Smooth muscle cell (in vitro differentiated cells): ENCODE results near the gene CLCA4. TPM values are rescaled to one million over a fixed set of nuclear protein-coding genes. Genes with fewer than 3 reads are reported as not detected.
A peak's percentile ranks its signal among the peaks of the same experiment; 100 is the strongest.

Experiments
- DNase-seq: peaks from one replicate; lab custom pipeline; 2025; ENCODE audit not compliant: unreplicated experiment; lab: John Stamatoyannopoulos, UW
- H2AFZ ChIP-seq: fragments of 200-600 bp; sonication (generic); 2 replicates; pipeline ENCODE4 v1.6.0; 2016; ENCODE audit warnings: antibody characterized with exemption, low read depth, mild to moderate bottlenecking
- H3F3A ChIP-seq: fragments of 200-600 bp; sonication (generic); 2 replicates; pipeline ENCODE4 v1.6.0; 2017; ENCODE audit warnings: antibody characterized with exemption, low read depth
- H3K27ac ChIP-seq: fragments of 200-600 bp; sonication (generic); 2 replicates; pipeline ENCODE4 v1.5.1; 2016; ENCODE audit warnings: low read depth, mild to moderate bottlenecking
- H3K27me3 ChIP-seq: fragments of 200-600 bp; sonication (generic); 2 replicates; pipeline ENCODE4 v1.6.1; 2016; ENCODE audit warnings: low read depth, mild to moderate bottlenecking
- H3K36me3 ChIP-seq: fragments of 200-600 bp; sonication (generic); 2 replicates; pipeline ENCODE4 v1.5.1; 2016; ENCODE audit warnings: low read depth
- H3K4me1 ChIP-seq: fragments of 200-600 bp; sonication (generic); 2 replicates; pipeline ENCODE4 v1.5.1; 2016; ENCODE audit warnings: low read depth
- H3K4me2 ChIP-seq: fragments of 200-600 bp; sonication (generic); 2 replicates; pipeline ENCODE4 v1.6.0; 2016; ENCODE audit warnings: mild to moderate bottlenecking
- H3K4me3 ChIP-seq: fragments of 200-600 bp; sonication (generic); 2 replicates; pipeline ENCODE4 v1.5.1; 2016; ENCODE audit warnings: mild to moderate bottlenecking
- H3K79me2 ChIP-seq: fragments of 200-600 bp; sonication (generic); 2 replicates; pipeline ENCODE4 v1.6.0; 2016; ENCODE audit warnings: low read depth, mild to moderate bottlenecking
- H3K9ac ChIP-seq: fragments of 200-600 bp; sonication (generic); 2 replicates; pipeline ENCODE4 v1.6.0; 2016; ENCODE audit warnings: low read depth
- H3K9me3 ChIP-seq: fragments of 200-600 bp; sonication (generic); replicated peaks from 2 replicates; pipeline ENCODE4 v1.5.1; 2016; ENCODE audit warnings: low read depth
- H4K20me1 ChIP-seq: fragments of 200-600 bp; sonication (generic); 2 replicates; pipeline ENCODE4 v1.6.0; 2016; ENCODE audit warnings: low read depth
- WGBS: methylation state at CpG from one replicate; pipeline ENCODE4 v1.1.7; 2016; ENCODE audit warnings: low lambda C conversion rate; 5-methylcytosine and 5-hydroxymethylcytosine counted together
- polyA plus RNA-seq: library from polyadenylated mRNA; unstranded; fragments of >200 nt; fragmentation: Nextera tagmentation; extraction: Ambion mirVana; gene quantifications from 2 replicates; pipeline ENCODE4 v1.2.1, GENCODE V29; 2016
- total RNA-seq: library from RNA; depleted of rRNA; stranded (reverse); fragments of >200 nt; gene quantifications from 2 replicates; pipeline ENCODE4 v1.2.3, GENCODE V29; 2014
- TF ChIP-seq, protein P1 (sequence below): fragments of 200-600 bp; sonication (generic); IDR thresholded peaks from 2 replicates; pipeline ENCODE4 v1.5.1; 2017; ENCODE audit warnings: borderline replicate concordance, mild to moderate bottlenecking, antibody characterized with exemption; ENCODE audit not compliant: insufficient read depth, poor library complexity, severe bottlenecking

Gene CLCA4, protein sequence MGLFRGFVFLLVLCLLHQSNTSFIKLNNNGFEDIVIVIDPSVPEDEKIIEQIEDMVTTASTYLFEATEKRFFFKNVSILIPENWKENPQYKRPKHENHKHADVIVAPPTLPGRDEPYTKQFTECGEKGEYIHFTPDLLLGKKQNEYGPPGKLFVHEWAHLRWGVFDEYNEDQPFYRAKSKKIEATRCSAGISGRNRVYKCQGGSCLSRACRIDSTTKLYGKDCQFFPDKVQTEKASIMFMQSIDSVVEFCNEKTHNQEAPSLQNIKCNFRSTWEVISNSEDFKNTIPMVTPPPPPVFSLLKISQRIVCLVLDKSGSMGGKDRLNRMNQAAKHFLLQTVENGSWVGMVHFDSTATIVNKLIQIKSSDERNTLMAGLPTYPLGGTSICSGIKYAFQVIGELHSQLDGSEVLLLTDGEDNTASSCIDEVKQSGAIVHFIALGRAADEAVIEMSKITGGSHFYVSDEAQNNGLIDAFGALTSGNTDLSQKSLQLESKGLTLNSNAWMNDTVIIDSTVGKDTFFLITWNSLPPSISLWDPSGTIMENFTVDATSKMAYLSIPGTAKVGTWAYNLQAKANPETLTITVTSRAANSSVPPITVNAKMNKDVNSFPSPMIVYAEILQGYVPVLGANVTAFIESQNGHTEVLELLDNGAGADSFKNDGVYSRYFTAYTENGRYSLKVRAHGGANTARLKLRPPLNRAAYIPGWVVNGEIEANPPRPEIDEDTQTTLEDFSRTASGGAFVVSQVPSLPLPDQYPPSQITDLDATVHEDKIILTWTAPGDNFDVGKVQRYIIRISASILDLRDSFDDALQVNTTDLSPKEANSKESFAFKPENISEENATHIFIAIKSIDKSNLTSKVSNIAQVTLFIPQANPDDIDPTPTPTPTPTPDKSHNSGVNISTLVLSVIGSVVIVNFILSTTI
- not detected in 2 replicates for total RNA-seq
- not detected in 2 replicates for polyA plus RNA-seq

DNA sequence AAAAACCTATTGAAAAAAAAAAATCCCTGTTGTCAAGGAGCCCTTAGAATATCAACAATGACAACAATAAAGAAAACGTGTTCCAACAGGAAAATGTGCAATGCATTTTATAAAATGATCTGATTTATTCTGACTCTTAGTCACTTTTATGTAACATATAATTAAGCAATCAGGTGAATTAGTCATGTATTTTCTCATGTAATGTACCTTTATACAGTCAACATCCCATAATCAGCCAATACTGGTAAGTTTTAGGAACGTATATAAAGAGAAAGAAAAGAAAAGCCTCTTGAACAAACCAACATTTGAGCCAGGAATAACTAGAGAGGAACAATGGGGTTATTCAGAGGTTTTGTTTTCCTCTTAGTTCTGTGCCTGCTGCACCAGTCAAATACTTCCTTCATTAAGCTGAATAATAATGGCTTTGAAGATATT is at the start of gene CLCA4:
CLCA4 (plus strand) TSS at position 292 of the 435 bp plus-strand sequence; CDS start at position 334, 42 bp downstream.
- Histone ChIP-seq H3K27ac (no peak within 1 kb of the TSS), H3K36me3 (no peaks in the 10 kb centered on the region), H3K4me3 (no peak within 1 kb of the TSS), H2AFZ (no peak within 1 kb of the TSS), H3K4me1 (no peaks in the 10 kb centered on the region), H3F3A (no peaks in the 10 kb centered on the region), H3K4me2 (no peak within 1 kb of the TSS), H4K20me1 (no peaks in the 10 kb centered on the region), H3K9me3 (no peaks in the 10 kb centered on the region), H3K27me3 (no peaks in the 10 kb centered on the region), H3K79me2 (no peaks in the 10 kb centered on the region), H3K9ac (no peak within 1 kb of the TSS)
- WGBS = 72% methylated on average over 2 of the region's 2 CpGs
- DNase-seq = no peak
- TF ChIP-seq, protein P1, sequence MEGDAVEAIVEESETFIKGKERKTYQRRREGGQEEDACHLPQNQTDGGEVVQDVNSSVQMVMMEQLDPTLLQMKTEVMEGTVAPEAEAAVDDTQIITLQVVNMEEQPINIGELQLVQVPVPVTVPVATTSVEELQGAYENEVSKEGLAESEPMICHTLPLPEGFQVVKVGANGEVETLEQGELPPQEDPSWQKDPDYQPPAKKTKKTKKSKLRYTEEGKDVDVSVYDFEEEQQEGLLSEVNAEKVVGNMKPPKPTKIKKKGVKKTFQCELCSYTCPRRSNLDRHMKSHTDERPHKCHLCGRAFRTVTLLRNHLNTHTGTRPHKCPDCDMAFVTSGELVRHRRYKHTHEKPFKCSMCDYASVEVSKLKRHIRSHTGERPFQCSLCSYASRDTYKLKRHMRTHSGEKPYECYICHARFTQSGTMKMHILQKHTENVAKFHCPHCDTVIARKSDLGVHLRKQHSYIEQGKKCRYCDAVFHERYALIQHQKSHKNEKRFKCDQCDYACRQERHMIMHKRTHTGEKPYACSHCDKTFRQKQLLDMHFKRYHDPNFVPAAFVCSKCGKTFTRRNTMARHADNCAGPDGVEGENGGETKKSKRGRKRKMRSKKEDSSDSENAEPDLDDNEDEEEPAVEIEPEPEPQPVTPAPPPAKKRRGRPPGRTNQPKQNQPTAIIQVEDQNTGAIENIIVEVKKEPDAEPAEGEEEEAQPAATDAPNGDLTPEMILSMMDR = no peak

DNA sequence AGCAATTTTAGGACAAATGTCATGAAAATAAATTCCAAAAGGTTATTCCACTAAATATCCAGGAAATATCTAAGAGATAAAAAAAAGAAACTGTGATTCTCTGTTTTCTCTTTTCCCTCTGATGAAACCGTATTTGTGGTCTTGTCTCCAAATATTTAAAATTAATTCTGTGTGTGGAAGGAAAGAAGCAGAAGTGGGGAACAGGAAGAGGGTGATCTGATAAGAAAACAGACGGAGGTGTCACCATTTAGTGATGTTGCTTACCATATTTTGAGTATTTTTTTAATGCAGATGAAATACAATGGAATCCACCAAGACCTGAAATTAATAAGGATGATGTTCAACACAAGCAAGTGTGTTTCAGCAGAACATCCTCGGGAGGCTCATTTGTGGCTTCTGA is 48.6 kb upstream of the CLCA4 start:
- no peaks in the 10 kb centered on the region for H3K79me2 ChIP-seq
- H3K4me3 ChIP-seq = no peak overlapping the region
- H3K36me3 ChIP-seq = no peaks in the 10 kb centered on the region
- H3K4me2 ChIP-seq = no peak overlapping the region
- no peak overlapping the region for H3K9ac ChIP-seq
- TF ChIP-seq, protein P1 = no peak
- no peaks in the 10 kb centered on the region for H3K9me3 ChIP-seq
- peaks cover 7% of the 10 kb centered on the region for H3K4me1 ChIP-seq
- no peak overlapping the region for H3K27ac ChIP-seq
- 84% methylated on average over 3 of the region's 3 CpGs for WGBS
- DNase-seq = no peak
- H3F3A ChIP-seq = peaks cover 10% of the 10 kb centered on the region
- H3K27me3 ChIP-seq = no peaks in the 10 kb centered on the region
- H4K20me1 ChIP-seq = no peaks in the 10 kb centered on the region
- no peak overlapping the region for H2AFZ ChIP-seq

DNA sequence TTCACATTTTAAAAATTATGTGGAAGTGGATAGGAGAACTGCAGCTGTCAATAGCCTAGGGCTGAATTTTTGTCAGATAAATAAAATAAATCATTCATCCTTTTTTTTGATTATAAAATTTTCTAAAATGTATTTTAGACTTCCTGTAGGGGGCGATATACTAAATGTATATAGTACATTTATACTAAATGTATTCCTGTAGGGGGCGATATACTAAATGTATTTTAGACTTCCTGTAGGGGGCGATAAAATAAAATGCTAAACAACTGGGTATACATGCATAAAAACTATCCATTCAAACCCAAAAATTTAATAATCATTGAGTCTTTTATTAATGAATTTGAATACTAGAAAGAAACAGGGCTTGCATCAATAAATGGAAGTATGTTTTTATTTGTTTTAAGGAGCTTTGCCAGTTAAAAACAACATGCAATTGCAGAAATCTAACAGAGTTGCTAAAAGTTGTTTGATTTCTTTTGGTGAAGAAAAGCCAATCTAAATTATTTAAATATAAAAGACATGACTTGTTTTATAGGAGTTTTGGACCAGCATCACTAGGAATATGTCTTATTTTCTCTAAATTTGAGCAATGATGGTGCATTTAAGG is 46.8 kb upstream of the CLCA4 start:
- no peak overlapping the region for H3K27ac ChIP-seq
- WGBS = 27% methylated on average over 3 of the region's 3 CpGs
- peak overlapping the region; percentile 15 for H2AFZ ChIP-seq
- H3K4me1 ChIP-seq = peaks cover 22% of the 10 kb centered on the region
- H3K79me2 ChIP-seq = no peaks in the 10 kb centered on the region
- no peak for DNase-seq
- H3K4me3 ChIP-seq = no peak overlapping the region
- H4K20me1 ChIP-seq = no peaks in the 10 kb centered on the region
- no peak overlapping the region for H3K9ac ChIP-seq
- no peak overlapping the region for H3K4me2 ChIP-seq
- H3F3A ChIP-seq = peaks cover 14% of the 10 kb centered on the region
- H3K27me3 ChIP-seq = no peaks in the 10 kb centered on the region
- no peaks in the 10 kb centered on the region for H3K9me3 ChIP-seq
- no peaks in the 10 kb centered on the region for H3K36me3 ChIP-seq
- TF ChIP-seq, protein P1 = peak; percentile 99
